HG03139 (cell line): ENCODE measurements around the gene BTBD10.

ENCODE experiments used
- ATAC-seq: cut with Tn5 transposase; IDR thresholded peaks from one replicate; pipeline ENCODE4 v1.9.1; 2021; ENCODE audit not compliant: unreplicated experiment

Gene BTBD10

DNA sequence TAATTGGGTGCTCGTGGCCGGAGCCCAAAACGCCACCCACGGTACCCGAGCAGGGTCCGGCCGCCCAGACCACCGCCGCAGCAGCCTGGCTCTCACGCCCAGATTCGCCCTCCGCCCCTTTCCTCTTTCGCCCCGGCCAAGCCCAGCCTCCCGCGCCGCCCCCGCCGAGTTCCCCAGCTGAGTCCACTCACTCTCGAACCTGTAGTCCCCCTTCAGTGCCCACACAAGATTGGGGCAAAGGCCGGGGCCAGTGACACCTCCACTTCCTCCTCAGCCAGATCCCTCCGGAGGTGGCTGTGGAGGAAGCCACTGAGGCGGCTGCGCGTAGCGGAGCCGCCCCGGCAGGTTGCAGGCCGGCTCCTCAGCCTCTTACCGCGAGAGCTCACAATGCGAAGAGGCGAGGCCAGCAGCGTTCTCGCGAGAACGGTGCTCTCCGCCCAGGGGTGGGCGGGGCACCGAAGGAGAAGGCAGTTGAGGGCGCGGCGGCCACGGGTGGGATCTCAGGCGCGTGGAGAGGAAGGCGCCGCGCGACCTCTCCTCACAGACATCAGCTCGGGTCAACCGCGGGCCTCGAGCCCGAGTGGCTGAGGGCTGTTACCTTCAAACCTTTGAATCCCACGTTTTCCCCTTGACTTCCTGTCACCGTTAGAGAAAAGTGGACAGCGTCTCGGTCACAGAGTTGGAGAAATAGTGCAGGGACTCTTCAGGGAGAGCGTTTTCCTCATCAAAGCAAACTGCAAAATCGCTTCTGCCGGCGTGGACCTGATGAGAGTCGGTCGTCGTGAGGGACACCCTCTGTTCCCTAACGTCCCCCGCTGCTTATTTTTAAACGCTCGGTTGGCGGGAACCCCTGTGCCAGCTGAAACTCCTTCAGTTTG is at the start of gene BTBD10:
BTBD10 (minus strand) TSS at position 322 of the 878 bp plus-strand sequence. CDS start 18,098 bp downstream, outside the sequence.
- ATAC-seq, result peak; percentile 96

DNA sequence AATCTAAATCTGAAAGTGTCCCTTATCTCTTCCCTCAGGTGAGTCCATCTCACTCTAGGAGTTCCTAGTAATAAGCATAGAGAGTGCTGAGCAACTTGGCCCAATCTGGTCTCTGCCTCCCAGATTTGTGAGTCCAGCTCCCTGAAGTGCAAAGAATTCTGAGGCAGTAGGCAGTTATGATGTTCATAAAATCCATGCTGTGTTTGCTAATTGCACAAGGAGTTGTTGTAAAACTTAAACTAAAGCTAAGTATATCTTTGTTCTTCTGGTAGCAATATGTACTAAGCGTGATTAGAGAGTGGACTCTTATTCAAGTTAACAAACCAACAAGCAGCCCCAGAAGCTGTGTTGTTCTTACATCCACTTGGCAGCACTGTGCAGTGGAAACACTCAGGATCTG is 40.4 kb upstream of the BTBD10 start:
- ATAC-seq, result no peak

DNA sequence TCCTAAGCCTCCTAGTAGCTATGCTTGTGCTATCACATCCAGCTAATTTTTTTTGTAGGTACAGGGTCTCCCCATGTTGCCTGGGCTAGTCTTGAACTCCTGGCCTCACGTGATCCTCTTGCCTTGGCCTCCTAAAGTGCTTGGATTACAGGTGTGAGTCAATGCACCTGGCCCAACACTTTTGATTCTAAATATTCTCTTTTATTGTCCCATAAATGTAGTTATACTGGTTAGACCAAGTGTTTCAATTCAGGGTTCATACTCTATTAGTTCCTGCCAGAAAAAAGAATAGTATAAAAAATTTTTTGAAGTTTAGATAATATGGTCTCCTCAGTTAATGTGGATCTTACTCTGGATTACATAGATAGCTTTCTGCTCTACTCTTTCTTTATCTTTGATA is 39.5 kb upstream of the BTBD10 start:
- ATAC-seq, result no peak

DNA sequence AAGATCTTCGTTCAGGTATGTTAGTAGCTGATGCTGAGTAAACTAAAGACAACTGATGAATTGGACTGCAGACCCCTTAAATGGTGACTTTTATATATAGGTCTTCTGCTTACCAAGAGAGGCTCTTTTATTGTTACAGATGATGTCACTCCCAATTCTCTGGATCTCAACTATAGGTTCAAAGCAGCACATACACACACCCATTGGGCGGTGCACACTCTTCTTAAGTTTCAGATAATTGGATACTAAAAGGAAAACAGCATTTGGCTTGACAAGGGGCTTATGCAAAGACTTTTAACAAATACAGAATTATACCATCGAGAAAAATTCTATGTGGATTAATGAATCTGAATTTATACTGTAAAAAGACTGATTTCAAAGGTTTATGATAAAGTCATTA is 32.9 kb upstream of the BTBD10 start, which contains the start of gene PTH:
PTH (minus strand) TSS at position 69 of the 400 bp plus-strand sequence. CDS start 3,142 bp downstream, outside the sequence.
- no peak for ATAC-seq

DNA sequence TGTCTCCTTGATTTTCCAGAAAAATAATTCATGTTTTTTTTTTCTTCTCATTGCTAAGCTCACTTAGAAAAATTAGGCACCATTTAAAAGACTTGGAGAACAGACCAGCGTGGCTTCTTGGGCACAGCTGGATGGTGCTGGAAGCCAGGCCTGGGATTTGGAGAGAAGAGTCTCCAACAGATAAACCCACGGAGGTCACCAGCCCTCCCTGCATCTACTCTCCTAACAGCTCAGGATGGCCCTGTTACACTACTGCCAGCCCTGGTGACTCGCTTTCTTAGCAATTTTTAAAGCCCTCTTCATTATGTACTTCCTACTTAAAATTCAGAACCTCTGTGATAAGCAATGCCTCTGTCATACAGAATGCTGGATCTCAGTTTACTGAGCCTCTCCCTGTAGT is 31.0 kb upstream of the BTBD10 start:
- ATAC-seq, result no peak

DNA sequence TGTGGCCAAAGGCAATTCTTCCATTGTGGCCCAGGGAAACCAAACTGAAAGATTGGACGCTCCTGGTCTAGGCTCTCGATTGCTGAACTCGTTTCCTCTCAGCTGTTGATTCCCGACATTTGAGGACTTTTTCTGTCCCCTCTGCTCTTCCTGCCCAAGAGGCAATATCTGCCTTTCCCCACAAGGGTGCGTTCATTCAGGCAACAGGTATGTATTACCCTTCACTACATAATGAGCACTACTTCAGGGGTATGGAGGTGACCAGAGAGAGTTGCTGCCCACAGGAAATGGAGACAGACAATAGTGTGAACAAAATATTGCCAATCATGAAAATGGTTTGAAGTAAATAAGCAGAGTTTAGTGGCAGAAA is 24.6 kb upstream of the BTBD10 start:
- peak; percentile 81 for ATAC-seq

DNA sequence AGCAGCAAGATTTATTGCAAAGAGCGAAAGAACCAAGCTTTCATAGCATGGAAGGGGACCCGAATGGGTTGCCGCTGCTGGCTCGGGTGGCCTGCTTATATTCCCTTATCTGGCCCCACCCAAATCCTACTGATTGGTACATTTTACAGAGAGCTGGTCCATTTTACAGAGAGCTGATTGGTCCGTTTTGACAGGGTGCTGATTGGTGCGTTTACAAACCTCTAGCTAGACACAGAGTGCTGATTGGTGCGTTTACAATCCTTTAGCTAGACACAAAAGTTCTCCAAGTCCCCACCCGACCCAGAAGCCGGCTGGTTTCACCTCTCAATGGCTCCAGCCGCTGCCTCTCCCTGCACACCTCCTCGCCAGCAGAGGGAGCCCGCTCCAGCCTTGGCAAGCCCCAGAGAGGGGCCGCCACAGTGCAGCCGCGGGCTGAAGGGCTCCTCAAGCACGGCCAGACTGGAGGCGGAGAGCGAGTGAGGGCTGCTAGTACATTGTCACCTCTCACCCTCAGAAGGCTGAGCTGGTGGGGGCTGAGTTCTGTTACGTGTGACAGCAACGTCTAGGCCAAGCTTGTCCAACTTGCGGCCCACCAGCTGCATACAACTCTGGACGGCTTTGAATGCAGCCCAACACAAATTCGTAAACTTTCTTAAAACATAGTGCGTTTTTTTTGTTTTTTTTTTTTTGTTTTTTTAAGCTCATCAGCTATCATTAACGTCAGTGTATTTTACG is 24.1 kb upstream of the BTBD10 start:
- ATAC-seq, result peak; percentile 90

DNA sequence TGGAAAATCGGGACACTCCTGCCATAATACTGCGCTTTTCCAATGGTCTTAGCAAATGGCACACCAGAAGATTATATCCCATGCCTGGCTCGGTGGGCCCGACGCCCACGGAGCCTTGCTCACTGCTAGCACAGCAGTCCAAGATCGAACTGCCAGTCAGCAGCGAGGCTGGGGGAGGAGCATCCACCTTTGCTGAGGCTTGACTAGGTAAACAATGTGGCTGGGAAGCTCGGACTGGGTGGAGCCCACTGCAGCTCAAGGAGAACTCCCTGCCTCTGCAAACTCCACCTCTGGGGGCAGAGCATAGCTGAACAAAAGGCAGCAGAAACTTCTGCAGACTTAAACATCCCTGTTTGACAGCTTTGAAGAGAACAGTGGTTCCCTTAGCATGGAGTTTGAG is 17.2 kb upstream of the BTBD10 start:
- ATAC-seq, result no peak

DNA sequence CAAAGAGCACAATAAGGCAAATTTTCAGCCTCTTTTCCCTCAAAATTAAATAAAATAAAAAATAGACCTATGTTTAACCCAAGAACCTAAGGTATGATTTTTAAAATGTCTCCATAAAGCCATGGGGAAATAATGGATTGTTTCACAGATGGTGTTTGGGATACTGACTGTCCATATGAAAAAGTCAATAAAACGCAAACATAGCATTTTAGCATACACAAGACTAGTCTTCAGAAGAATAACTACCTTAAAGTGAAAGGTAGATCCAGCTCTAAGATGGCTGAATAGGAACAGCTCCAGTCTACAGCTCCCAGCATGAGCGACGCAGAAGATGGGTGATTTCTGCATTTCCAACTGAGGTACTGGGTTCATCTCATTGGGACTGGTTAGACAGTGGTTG is 16.7 kb upstream of the BTBD10 start:
- no peak for ATAC-seq

DNA sequence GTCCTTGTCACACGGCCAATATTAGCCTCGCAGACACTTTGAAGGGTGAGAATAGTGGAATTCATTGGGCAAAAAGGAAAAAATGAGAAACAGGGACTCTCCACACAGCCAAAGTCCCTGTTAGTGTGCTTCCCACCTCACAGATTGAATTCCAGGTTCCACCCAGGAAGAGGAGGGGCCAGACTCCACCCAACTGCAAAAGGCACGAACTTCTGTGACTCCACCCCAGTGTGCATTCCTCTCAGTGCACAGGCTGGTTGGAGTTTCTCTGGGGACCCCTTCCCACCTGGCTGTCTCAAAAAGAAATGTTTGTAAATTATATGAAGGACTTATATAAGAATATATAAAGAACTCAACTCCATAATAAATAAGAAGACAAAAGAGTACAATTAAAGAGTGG is 12.1 kb upstream of the BTBD10 start:
- no peak for ATAC-seq

DNA sequence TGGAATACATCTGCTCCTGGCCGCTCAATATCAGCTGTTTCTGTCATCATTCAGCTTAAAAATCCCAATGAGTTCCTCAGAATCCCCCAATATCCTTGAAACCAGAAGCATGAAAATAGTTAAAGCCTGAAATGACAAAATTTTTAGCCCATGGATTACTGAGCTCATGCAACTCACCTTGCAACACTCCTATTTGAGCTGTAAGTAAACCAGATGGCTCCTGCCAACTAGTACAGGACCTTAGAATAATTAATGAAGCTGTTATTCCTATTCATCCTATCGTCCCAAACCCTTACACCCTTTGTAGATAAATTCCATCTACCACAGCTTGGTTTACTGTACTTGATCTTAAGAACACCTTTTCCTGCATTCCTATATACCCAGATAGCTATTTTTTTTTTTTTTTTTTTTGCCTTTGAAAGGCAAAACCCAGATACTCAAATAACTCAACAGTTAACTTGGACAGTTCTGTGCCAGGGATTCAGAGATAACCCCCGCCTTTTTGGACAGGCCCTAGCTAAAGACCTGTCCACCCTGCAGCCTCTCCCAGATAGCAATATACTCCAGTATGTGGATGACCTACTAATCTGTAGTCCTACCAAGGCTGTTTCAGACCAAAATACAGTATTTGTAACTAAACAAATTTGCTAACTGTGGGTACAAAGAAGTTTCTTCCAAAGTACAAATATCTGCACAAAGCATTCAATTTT is 10.1 kb upstream of the BTBD10 start:
- ATAC-seq, result no peak

DNA sequence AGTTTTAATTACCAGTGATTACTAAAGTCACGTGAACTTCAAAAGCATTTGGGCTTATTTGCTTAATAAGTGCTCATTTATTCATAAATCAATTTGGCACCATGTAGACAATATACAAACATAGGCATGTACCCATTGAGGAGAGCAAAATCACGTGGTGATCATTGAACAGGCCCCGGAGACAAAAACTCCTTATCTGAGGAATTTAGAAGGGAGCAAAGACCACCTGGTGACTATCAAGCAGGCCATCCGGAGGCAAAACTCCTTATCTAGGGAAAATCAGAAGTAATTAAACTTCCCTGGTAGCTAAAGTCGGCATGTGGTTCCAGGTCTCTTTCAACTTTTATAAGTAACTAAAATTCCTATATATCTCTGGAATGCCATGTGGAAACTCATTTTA is 5.7 kb upstream of the BTBD10 start:
- ATAC-seq, result no peak

DNA sequence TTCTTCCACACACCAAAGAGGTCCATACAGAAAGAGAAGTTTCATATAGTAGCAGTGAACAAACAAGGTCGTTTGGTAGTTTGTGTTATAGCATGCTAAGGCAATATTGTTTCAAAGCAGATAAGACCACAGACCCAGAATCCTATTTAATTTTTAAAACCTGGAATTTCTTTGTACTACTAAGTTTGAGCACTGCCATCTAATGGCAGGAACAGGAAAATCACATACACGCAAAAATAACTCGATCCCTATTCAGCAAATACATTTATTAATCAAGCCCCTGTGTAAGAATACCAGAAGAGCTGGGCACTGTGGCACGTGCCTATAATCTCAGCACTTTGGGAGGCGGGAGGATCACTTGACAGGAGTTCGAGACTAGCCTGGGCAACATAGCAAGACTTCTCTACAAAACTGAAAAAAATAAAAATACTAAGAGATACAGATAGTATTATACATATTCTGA is 2.9 kb upstream of the BTBD10 start:
- no peak for ATAC-seq

DNA sequence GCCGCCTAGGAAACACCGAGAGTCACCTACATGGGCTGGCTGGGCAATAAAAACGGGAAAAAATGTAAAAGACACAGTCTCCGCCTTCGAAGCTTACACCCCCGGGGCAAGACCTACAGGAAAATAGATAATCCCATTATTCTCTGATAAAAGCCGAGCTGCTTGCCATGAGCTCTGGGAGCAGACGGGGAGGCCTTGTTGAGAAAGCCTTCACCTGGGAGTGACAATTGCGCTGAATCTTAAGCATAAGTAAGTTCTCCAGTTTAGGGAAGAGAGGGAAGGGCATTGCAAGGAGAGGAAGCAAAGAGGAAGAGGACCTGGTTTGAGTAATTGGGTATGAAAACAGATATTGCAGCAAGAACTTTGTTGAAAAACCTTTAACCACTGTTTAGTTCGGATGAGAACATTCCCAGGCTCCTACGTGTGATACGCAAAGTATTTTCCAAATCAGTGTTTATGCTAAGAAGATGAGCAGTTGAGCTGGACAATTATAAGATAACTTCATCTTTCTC is 813 bp upstream of the BTBD10 start:
- ATAC-seq, result no peak

DNA sequence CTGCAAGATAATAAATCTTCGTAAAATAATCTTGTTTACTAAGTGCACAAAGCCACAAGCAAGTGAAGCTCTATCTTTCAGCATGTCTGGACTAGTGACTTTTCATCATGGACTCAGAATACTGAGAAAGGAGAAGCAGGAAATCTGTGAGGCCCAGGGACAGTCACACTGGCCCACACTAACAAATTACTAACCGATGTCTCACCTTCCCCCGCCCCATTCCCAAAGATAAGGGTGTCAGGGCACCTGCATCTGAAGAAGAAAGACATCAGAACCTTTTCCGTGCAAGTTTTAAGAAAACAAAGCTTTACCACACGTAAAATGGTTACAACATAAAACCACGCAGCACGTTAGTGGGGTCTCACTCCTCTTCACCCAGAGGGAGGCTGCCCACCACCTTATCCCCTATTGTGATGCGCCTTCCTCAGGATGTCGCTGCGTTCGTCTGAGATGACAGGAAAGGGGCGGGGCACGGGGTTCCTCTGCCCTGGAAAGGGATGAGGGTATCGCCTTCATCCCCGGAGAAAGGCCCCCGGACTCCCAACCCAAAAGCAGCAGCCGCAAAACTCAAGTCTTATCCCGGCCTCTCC is 616 bp downstream of the BTBD10 start:
- peak; percentile 33 for ATAC-seq

DNA sequence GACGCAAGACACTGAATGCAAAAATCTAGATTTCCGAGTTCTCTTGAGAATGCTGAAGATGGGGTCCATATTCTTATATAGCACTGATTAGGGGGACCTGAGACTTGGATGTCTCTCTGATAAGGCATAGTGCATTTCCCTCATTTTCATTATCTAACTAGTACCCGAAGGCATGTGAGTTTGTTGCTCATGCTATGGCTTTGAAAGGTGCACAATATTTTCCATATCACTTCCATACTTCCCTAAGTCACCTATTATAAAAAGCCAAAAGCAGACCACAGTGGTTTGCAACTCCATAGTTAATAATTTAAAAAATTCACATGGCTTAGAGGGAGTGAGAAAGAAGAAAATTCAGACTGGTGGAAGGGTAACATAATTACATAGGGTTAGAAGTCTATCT is 1.7 kb downstream of the BTBD10 start:
- no peak for ATAC-seq

DNA sequence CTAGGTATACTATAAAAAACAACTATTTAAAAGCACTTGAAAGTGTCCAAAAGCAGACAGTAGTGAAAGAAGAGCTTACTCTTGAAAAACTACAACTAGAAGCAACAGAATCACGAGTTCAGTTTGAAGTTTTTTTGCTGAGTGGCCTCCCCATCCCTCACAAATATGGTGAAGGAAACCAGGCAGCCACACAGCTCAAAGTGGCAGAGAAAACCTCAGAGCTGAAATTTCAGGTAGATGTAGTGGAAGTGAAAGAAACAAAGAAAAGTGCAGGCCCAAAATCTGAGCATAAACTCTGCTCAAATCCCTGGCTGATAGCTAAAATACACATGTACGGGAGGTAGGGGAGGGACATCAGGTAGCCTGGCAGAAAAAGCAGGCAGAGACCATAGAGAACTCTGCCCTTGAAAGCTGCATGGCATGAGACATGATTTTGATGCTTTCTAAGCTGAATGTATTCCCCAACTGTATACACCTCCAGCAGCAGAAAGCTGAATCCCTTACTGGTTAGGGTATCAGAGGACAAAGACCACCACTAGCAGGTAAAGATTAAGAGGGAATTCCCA is 12.1 kb downstream of the BTBD10 start:
- no peak for ATAC-seq

DNA sequence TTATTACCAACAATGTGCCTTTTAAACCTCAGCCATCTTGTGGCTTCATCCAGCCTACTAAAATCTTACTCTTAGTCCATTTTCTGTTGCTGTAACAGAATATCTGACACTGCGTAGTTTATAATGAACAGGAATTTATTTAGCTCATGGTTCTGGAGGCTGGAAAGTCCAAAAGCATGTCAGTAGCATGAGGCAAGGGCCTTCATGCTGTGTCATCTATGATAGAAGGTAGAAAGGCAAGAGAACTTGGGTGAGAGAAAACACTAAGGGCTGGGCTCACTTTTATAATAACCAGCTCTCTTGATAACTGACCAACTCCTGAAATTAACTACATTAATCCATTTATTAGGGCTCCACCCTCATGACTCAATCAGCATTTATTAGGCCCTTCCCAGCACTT is 13.5 kb downstream of the BTBD10 start:
- no peak for ATAC-seq

DNA sequence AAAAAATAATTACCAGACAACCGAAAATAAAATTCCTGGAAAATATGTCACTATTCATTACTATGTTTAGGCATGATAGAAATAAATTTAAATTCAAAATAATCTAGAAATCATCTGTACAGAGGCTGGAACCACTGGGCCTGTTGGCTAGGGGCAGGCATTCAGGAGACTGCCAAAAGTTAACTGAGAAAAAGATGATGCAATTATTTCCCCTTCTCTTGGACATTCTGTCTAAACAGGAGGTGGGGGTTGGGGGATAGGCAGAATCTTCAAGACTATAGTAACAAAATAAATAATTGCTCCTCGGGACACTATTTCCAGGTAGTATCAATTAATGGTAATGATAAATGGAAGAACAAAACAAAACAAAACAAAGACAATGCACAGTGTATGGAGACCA is 14.1 kb downstream of the BTBD10 start:
- no peak for ATAC-seq

DNA sequence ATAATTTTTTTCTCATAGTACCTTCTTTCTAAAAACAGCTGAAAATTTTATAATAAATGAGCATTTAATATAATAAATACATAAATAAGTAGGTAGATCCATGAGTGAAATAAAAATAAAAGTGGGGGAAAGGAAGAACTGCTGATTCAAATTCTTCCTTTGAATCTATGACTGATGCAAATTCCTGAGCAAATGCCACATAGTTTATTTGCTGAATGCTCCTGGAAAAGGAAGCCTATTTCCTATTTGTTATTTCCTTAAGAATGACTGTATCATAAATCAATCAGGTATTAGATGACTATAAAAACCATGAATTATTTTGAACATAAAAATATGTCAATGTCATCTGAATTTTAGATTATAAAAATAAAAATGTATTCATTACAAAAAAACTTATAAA is 16.6 kb downstream of the BTBD10 start:
- ATAC-seq, result no peak

DNA sequence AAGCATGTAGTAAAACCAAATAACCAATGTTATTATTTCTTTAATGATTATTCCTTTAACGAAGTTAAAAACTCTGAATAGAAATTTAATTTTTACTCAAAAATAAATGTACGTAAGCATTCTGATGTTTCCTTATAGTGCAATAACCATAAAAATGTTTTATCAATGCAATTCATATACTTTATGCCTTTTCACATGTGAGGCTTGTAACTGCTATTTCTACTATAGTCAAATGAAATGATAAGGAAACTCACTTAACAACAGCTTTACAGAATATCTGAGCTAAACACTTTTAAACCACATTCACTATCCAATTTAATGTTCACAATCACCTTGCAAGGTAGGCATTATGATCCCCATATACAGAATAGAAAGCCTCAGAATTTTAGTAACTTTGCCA is 17.4 kb downstream of the BTBD10 start:
- ATAC-seq, result no peak
